NCI-H748 (cell line): ENCODE results near the gene RFPL2.
"Not testable (repeated sequence)": the region's sequence is repeated elsewhere in the genome, so short reads cannot be mapped to it uniquely, and the experiment has no call there.

Experiments
- DNase-seq: peaks from one replicate; lab custom pipeline; 2025; ENCODE audit not compliant: unreplicated experiment; lab: John Stamatoyannopoulos, UW

RFPL2 gene

DNA sequence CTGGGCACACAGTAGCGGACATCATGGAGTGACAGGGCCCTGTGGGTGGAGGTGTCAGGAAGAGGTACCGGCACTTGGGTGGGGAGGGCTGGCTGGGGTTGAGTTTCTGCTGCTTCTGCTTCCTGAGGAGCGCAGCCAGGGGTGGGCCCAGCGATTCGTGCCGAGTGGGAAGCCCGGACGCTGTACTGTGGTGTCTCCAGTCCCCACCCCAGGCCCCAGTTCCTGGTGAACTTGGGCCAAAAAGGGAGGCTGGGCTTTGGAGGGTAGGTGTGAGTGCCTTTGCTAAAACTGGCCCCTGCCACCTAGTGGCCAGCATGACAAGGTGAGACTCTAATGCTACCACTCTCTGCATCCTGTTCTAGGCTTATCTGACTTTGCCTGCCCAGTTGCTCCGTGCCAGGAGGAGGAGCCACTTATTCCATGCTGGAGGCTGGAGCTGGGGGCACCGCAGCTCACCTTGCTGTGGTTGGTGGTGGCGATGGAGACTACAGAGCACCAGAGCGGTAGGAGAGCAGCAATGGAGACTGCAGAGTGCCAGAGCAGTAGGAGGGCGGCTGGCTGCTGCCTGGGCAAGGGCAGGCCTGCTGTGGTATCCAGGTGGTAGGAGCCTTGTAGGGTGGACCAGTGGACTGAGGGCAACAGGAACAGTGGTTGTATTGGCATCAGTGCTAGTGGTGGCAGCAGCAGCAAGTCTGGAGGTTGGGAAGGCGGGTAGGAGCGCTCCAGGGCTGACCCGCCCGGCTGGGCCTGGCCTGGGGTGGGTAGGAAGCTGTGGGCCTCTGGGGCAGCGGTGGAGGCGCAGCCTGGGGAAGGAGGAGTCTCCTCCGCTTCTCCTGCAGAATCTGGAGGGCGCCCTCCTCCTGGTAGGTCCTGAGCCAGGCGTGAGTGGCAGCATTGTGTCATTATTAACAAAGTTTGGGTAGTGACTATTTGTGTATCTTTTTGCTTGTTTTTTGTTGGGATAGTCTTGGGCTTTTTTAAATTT is 2.2 kb upstream of the RFPL2 start:
- DNase-seq, result peak; percentile 52

DNA sequence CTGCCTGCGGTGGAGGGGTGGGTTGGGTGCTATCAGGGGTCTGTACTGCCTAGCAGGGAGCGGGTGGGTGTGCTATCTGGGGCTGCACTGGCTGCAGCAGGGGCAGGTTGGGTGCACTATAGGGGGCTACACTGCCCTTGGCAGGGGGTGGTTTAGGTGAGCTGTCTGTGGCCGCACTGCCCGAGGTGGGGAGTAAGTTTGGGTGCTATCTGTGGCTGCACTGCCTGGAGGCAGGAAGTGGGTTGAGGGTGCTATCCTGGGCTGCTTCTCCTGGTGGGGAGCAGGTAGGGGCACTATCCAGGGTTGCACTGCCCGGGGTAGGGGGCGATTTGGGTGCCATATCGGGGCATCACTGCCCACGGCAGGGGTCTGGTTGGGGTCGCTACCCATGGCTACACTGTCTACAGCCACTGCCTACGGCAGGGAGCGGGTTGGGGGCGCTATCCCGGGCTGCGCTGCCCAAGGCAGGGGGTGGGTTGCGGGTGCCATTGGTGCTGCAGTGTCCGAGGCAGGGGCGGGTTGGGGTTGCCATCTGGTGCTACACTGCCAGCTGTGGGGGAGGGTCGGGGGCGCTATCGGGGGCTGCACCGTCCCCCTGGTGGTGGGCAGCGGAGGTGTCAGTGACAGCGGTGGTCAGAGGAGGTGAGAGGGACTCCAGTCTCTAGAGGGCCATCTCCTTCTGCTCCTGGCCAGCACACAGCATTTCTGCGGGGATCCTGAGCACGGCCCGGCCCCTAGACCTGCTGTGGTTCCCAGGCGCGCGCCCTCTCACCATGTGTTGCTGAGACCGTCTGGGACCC is 1.3 kb upstream of the RFPL2 start:
- DNase-seq, result no peak

- no peak for DNase-seq
Observed at GRCh38 chr22:32204040-32204855, 625 bp downstream of the RFPL2 start.

- DNase-seq, result no peak
Observed at GRCh38 chr22:32203181-32204039, 1.5 kb downstream of the RFPL2 start.

DNA sequence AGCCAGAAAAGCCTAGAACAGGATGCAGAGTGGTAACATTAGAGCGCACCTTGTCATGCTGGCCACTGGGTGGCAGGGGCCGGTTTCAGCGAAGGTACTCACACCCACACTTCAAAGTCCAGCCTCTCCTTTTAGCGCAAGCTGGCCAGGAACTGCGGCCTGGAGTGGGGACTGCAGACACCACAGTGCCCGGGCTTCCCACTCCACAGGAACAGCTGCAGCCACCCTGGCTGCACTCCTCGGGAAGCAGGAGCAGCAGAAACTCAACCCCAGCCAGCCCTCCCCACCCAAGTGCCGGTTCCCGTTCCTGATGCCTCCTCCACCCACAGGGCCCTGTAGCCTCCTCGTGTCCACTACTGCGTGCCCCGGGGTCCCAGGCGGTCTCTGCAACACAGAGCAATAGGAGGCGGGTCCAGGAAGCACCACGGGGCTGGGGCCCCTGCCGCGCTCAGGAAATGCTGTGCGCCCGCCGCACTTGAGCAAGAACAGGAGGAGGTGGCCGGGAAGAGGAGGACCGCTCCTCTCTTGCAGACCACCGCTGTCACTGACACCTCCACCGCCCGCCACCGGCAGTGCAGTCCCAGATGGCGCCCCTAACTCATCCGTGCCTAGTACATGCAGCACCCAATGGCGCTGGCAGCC is 2.2 kb downstream of the RFPL2 start:
- peak; percentile 65 for DNase-seq

GRCh38 chr22:32202161-32202538 is 2.7 kb downstream of the RFPL2 start:
- DNase-seq, result no peak

- DNase-seq, result no peak
Observed at GRCh38 chr22:32200752-32201151, 4.1 kb downstream of the RFPL2 start.

DNA sequence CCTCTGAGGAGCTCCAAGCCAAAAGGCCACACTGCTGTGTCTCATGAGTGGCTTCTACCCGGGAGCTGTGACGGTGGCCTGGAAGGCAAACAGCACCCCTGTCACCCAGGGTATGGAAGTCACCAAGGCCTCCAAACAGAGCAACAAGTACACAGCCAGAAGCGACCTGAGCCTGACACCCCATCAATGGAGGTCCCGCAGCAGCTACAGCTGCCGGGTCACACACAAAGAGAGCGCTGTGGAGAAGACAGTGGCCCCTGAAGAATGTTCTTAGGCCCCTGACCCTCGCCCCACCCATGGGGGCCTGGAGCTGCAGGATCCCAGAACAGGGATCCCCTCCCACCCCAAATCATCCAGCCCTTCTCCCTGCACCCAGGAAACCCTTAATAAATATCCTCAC is 4.9 kb downstream of the RFPL2 start:
- DNase-seq, result no peak

GRCh38 chr22:32199341-32199740 is 5.5 kb downstream of the RFPL2 start:
- no peak for DNase-seq

GRCh38 chr22:32197553-32198226 is 7.2 kb downstream of the RFPL2 start:
- DNase-seq, result not testable (repeated sequence)

DNA sequence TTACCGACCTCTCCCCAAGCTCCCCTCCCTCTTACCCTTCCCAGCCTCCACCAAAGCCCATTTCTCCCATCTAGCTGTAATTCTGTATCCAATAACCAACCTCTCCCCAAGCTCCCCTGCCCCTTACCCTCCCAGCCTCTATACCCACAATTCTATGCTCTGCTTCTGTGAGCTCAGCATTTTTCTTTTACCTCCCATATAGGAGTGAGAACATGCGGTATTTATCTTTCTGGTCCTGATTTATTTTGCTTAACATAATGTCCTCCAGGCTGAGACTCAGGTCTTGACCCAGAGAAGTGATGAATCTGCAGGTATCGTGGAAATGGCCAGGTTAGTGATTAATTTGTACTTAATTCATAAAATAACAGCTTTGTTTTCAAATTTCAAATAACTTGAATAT is 9.0 kb downstream of the RFPL2 start:
- DNase-seq, result not testable (repeated sequence)

GRCh38 chr22:32193346-32193745 is 11.5 kb downstream of the RFPL2 start:
- DNase-seq, result not testable (repeated sequence)

GRCh38 chr22:32191021-32191420 is 13.9 kb downstream of the RFPL2 start:
- not testable (repeated sequence) for DNase-seq

DNA sequence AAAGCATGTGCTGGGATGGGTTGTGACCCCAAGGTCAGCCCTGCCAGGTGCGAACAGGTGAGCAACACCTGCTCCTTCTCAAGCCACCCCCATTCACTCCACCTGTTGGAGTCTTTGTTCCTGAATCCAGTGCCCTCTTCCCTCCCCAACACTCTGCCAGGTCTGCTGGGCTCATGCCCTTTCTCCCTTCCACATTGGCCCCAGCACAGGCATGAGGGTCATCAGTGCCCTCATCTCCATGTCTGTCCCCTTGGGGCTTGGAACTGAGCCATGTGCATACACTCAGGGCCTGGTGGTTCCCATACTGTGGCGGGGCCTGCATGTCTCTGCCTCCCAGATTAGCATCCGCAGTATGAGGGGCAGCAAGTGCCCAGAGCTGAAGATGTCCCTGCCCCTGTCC is 19.1 kb downstream of the RFPL2 start:
- DNase-seq, result peak; percentile 58

GRCh38 chr22:32183625-32184024 is 21.2 kb downstream of the RFPL2 start:
- DNase-seq, result no peak

DNA sequence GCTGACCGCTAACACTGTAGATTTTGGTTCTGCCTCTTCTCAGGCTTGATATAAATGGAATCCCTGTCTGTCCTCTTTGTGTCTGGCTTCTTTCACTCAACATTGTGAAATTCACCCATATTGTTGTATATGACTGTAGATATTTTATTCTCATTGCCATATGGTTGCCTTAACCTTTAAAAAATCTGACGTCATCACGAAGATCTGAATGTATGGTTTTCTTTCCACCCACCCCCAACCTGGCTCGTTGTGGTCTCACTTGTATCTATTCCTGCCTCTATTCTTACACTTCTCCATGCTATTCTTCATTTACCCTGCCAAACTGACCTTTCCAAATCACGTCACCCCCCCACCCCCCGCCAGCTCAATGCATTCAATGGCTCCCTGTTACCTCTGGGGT is 23.8 kb downstream of the RFPL2 start:
- no peak for DNase-seq

- DNase-seq, result no peak
Observed at GRCh38 chr22:32177221-32177765, 27.6 kb downstream of the RFPL2 start.

DNA sequence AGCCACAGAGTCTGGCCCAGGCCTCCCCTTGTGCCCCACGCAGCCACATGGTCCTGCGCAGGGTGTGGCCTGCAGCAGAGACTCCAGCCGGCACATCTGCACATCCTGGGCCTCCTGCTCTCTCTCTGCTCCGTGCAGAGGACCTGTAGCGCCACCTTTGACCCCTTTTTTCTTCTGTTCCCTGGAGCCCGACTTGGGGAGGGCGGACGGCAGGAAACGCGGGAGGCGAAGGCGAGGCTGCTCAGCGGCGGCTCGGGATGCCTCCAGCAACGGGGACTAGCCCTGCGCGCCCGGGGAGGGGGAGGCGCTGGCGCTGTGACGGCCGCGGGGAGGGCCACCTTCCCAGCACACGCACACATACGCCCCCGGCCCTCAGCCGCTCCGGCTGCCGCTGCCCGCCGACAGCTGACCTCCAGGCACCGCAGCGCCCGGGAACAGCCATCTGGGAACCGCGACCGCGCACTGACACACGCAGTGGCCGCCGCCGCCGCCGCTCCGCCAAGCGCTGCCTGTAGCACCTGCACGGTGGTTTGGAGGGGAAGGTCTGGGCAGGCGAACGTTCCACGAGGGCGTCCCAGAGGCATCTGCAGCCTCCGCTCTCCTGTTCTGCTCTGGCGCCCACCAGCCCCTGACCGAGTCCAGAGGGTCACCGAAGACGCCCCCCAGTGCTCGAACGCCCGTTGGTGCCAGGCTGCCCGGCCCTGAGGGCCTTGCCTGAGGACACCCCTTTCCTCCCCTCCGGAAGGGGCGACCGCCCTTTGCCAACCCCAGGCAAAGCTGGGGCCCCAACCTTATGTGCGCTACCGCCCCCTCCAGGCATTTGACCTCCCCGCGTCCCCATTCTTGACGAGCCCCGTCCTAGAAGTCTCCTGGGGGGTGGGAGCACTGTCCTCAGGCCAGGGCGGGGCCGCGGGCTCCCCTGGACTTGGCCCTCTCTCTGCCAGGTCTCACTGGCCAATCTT is 28.9 kb downstream of the RFPL2 start:
- peak; percentile 41 for DNase-seq
